Mucosa of descending colon (tissue), 3 donors: ENCODE data around the gene SPOCK1. TPM values are rescaled to one million over a fixed set of nuclear protein-coding genes. Genes with fewer than 3 reads are reported as not detected.

ENCODE experiments used
- ATAC-seq: fragments of 200-7000 bp; cut with Tn5 transposase; one replicate; pipeline ENCODE4 v1.9.1; 2020; ENCODE audit warnings: mild to moderate bottlenecking, moderate library complexity
- DNase-seq, 3 donors: peaks; one replicate each; pipeline ENCODE4 v3.0.0-alpha.2; 2020
- H3K36me3 ChIP-seq: fragments of 200-600 bp; one replicate; pipeline ENCODE4 v1.8.0; 2021; ENCODE audit warnings: low read depth, mild to moderate bottlenecking
- H3K4me1 ChIP-seq: fragments of 200-600 bp; one replicate; pipeline ENCODE4 v1.8.0; 2021; ENCODE audit warnings: low read depth, mild to moderate bottlenecking
- H3K4me3 ChIP-seq: fragments of 200-600 bp; one replicate; pipeline ENCODE4 v1.8.0; 2021; ENCODE audit warnings: mild to moderate bottlenecking
- H3K9me3 ChIP-seq: fragments of 200-600 bp; one replicate; pipeline ENCODE4 v1.8.0; 2021; ENCODE audit warnings: mild to moderate bottlenecking
- CTCF ChIP-seq: fragments of 200-600 bp; IDR thresholded peaks from one replicate; pipeline ENCODE4 v1.8.0; 2022; ENCODE audit warnings: antibody characterized with exemption, mild to moderate bottlenecking
- intact Hi-C, 2 donors: fragments of 100-400 bp; cut with DNase I in 1 of 2; cut with micrococcal nuclease in 1 of 2; formaldehyde crosslinking; loops; one replicate each; pipeline versions ENCODE4 v1.11.0 to v1.11.1; 2022; cut with DNase I, micrococcal nuclease
- total RNA-seq, 3 donors: library from RNA; stranded (reverse); fragmentation: NEBNext Ultra II Directional in 2 of 3; extraction: Animal tissue kit (Norgen Biotek cat#: 25700) in 2 of 3; gene quantifications; one replicate each; pipeline versions ENCODE4 v1.2.1 to v1.2.4, GENCODE V29; 2021 to 2023
- donor health status: DM: no; HTN: no; CAD: no; lungs with moderate emphysema.
- donor health status: DM: no; HTN: no; CAD: no.
- donor health status: DM: no; HTN: yes; CAD: no.

The SPOCK1 gene
- total RNA-seq, 3 donors from 2014 or later: 1.8 to 55.5 (median 7.9) TPM

- DNase-seq: peak in 1 of 3 donors; percentile 2
- H3K4me3 ChIP-seq: no peak overlapping the region
- no peaks in the 10 kb centered on the region for H3K9me3 ChIP-seq
- H3K4me1 ChIP-seq: no peaks in the 10 kb centered on the region
- ATAC-seq: peak; percentile 56
- intact Hi-C loops: no loop called here
- no peak for TF ChIP-seq CTCF
- no peaks in the 10 kb centered on the region for H3K36me3 ChIP-seq
Measured at GRCh38 chr5:137220523-137220927, 278.6 kb downstream of the SPOCK1 start.

- Histone ChIP-seq H3K9me3 (no peaks in the 10 kb centered on the region), H3K36me3 (no peaks in the 10 kb centered on the region), H3K4me1 (no peaks in the 10 kb centered on the region), H3K4me3 (no peak overlapping the region)
- TF ChIP-seq CTCF: no peak
- intact Hi-C loops: no loop called here
- ATAC-seq (no peak), DNase-seq (no peak)
Measured at GRCh38 chr5:137218896-137219295, 280.2 kb downstream of the SPOCK1 start.

GRCh38 chr5:137218471-137218870 lies 280.7 kb downstream of the SPOCK1 start:
- DNase-seq (no peak), ATAC-seq (no peak)
- no peak overlapping the region for H3K4me3 ChIP-seq
- no peaks in the 10 kb centered on the region for H3K4me1 ChIP-seq
- H3K9me3 ChIP-seq: no peaks in the 10 kb centered on the region
- intact Hi-C loops: no loop called here
- no peak for TF ChIP-seq CTCF
- no peaks in the 10 kb centered on the region for H3K36me3 ChIP-seq

- no peak for TF ChIP-seq CTCF
- DNase-seq (no peak), ATAC-seq (no peak)
- no peak overlapping the region for H3K4me3 ChIP-seq
- no peaks in the 10 kb centered on the region for H3K36me3 ChIP-seq
- no peaks in the 10 kb centered on the region for H3K9me3 ChIP-seq
- H3K4me1 ChIP-seq: no peaks in the 10 kb centered on the region
- intact Hi-C loops: no loop called here
Measured at GRCh38 chr5:137217599-137218200, 281.4 kb downstream of the SPOCK1 start.

- no peaks in the 10 kb centered on the region for H3K4me1 ChIP-seq
- no peak for TF ChIP-seq CTCF
- no peak for DNase-seq
- intact Hi-C loops: no loop called here
- H3K36me3 ChIP-seq: no peaks in the 10 kb centered on the region
- H3K4me3 ChIP-seq: no peak overlapping the region
- ATAC-seq: no peak
- no peaks in the 10 kb centered on the region for H3K9me3 ChIP-seq
Measured at GRCh38 chr5:137216976-137217598, 282.0 kb downstream of the SPOCK1 start.
